GM21825 (cell line): ENCODE data around the gene ZNF785.

ENCODE experiments used
- ATAC-seq: cut with Tn5 transposase; IDR thresholded peaks from one replicate; pipeline ENCODE4 v1.9.1; 2021; ENCODE audit warnings: mild to moderate bottlenecking, moderate library complexity; ENCODE audit not compliant: unreplicated experiment

Gene ZNF785

GRCh38 chr16:30567160-30567990 is 18.1 kb downstream of the ZNF785 start:
- no peak for ATAC-seq

- ATAC-seq: no peak
Measured at GRCh38 chr16:30566531-30566930, 19.0 kb downstream of the ZNF785 start.

GRCh38 chr16:30565984-30566383 is 19.5 kb downstream of the ZNF785 start:
- ATAC-seq: no peak

- ATAC-seq: no peak
Measured at GRCh38 chr16:30565526-30565925, 20.0 kb downstream of the ZNF785 start.

GRCh38 chr16:30562021-30562420 is 23.5 kb downstream of the ZNF785 start:
- no peak for ATAC-seq

GRCh38 chr16:30561089-30561816 is 24.2 kb downstream of the ZNF785 start:
- ATAC-seq: no peak

- no peak for ATAC-seq
Measured at GRCh38 chr16:30559690-30560089, 25.8 kb downstream of the ZNF785 start.

- no peak for ATAC-seq
Measured at GRCh38 chr16:30558789-30559377, 26.6 kb downstream of the ZNF785 start.

- peak; percentile 85 for ATAC-seq
Measured at GRCh38 chr16:30557957-30558788, 27.3 kb downstream of the ZNF785 start, which contains the start of gene ZNF764. ZNF764 (minus strand) TSS chr16:30558374; CDS start chr16:30558182, 192 bp downstream.

- ATAC-seq: peak; percentile 8
Measured at GRCh38 chr16:30557707-30557956, 27.9 kb downstream of the ZNF785 start.

- no peak for ATAC-seq
Measured at GRCh38 chr16:30556125-30556473, 29.4 kb downstream of the ZNF785 start.

- no peak for ATAC-seq
Measured at GRCh38 chr16:30555315-30556124, 30.0 kb downstream of the ZNF785 start.

GRCh38 chr16:30554557-30555314 is 30.8 kb downstream of the ZNF785 start:
- ATAC-seq: no peak

- ATAC-seq: no peak
Measured at GRCh38 chr16:30553393-30553899, 32.1 kb downstream of the ZNF785 start.

- ATAC-seq: no peak
Measured at GRCh38 chr16:30552956-30553355, 32.5 kb downstream of the ZNF785 start.

GRCh38 chr16:30551781-30552180 is 33.7 kb downstream of the ZNF785 start:
- ATAC-seq: no peak

GRCh38 chr16:30548416-30549253 is 36.9 kb downstream of the ZNF785 start:
- no peak for ATAC-seq

GRCh38 chr16:30546115-30546514 is 39.4 kb downstream of the ZNF785 start:
- ATAC-seq: no peak

GRCh38 chr16:30543067-30543466 is 42.4 kb downstream of the ZNF785 start:
- no peak for ATAC-seq
